Heart left ventricle (tissue), 16 donors: Measurements from ENCODE around the gene KLHL9. TPM values are rescaled to one million over a fixed set of nuclear protein-coding genes. Genes with fewer than 3 reads are reported as not detected.
A peak's percentile ranks its signal among the peaks of the same experiment; 100 is the strongest.
"Not testable (repeated sequence)": the region's sequence is repeated elsewhere in the genome, so short reads cannot be mapped to it uniquely, and the experiment has no call there.

ENCODE experiments used
- ATAC-seq, 4 donors: fragments of 200-7000 bp; cut with Tn5 transposase; one replicate each; pipeline ENCODE4 v1.9.1; 2020 to 2022; ENCODE audit warnings: moderate library complexity in 4 of 4, mild to moderate bottlenecking in 3 of 4, moderate number of reproducible peaks in 1 of 4
- DNase-seq, 5 donors: peaks; one replicate each; pipeline ENCODE4 v3.0.0-alpha.2; 2020
- H3K27ac ChIP-seq, 12 donors: fragments of 200-600 bp; sonication (generic) in 4 of 12; one replicate each; pipeline versions ENCODE4 v1.5.0 to v1.8.0; 2016 to 2022; ENCODE audit warnings: mild to moderate bottlenecking in 2 of 12
- H3K27me3 ChIP-seq, 9 donors: fragments of 200-600 bp; sonication (generic) in 2 of 9; one replicate each; pipeline versions ENCODE4 v1.5.1 to v1.8.0; 2016 to 2022; ENCODE audit warnings: mild to moderate bottlenecking in 3 of 9
- H3K36me3 ChIP-seq, 9 donors: fragments of 200-600 bp; sonication (generic) in 2 of 9; one replicate each; pipeline versions ENCODE4 v1.5.0 to v1.8.0; 2018 to 2022; ENCODE audit warnings: mild to moderate bottlenecking in 2 of 9
- H3K4me1 ChIP-seq, 12 donors: fragments of 200-600 bp; sonication (generic) in 4 of 12; one replicate each; pipeline versions ENCODE4 v1.5.0 to v1.8.0; 2016 to 2022; ENCODE audit warnings: mild to moderate bottlenecking in 3 of 12
- H3K4me3 ChIP-seq, 12 donors: fragments of 200-600 bp; sonication (generic) in 4 of 12; one replicate each; pipeline versions ENCODE4 v1.5.0 to v1.8.0; 2017 to 2022; ENCODE audit warnings: mild to moderate bottlenecking in 9 of 12, moderate library complexity in 4 of 12
- H3K9me3 ChIP-seq, 12 donors: fragments of 200-600 bp; sonication (generic) in 4 of 12; one replicate each; pipeline versions ENCODE4 v1.5.0 to v1.8.0; 2016 to 2022; ENCODE audit warnings: mild to moderate bottlenecking in 1 of 12
- POLR2A ChIP-seq, 2 donors: fragments of 450-650 bp; IDR thresholded peaks; one replicate each; pipeline ENCODE4 v1.6.1; 2017; ENCODE audit warnings: antibody characterized with exemption in 2 of 2, mild to moderate bottlenecking in 2 of 2, moderate library complexity in 2 of 2
- WGBS, 4 donors: extraction: QIAGEN DNeasy Blood & Tissue Kit in 2 of 4; methylation state at CpG; one replicate each; pipeline versions ENCODE4 v1.1.5 to v1.1.7; 2013 to 2018; 5-methylcytosine and 5-hydroxymethylcytosine counted together
- intact Hi-C, 10 donors: fragments of 100-400 bp; cut with DNase I; formaldehyde crosslinking; loops; one replicate each; pipeline versions ENCODE4 v1.11.1 to v1.14.2; 2022
- long read RNA-seq, 3 donors: library from polyadenylated mRNA; unstranded; transcript quantifications; one replicate each; pipeline ENCODE4 v2.0.0, GENCODE V29; 2020 to 2021
- polyA plus RNA-seq, 2 donors: library from polyadenylated mRNA; stranded (reverse); fragments of 200-250 nt; gene quantifications; one replicate each; pipeline ENCODE4 v1.2.3, GENCODE V29; 2013
- total RNA-seq, 9 donors: library from RNA; depleted of rRNA in 2 of 9; stranded (reverse); fragments of >200 nt in 2 of 9; fragmentation: NEBNext Ultra II Directional in 3 of 9; extraction: Animal tissue kit (Norgen Biotek cat#: 25700) in 3 of 9; gene quantifications; one replicate each; pipeline versions ENCODE4 v1.1.0 to v1.2.4, GENCODE V29; 2016 to 2023
- TF ChIP-seq, protein P1 (sequence below), 12 donors: fragments of 200-600 bp; sonication (generic) in 4 of 12; IDR thresholded peaks; one replicate each; pipeline versions ENCODE4 v1.5.0 to v1.8.0; 2018 to 2022; ENCODE audit warnings: antibody characterized with exemption in 12 of 12, mild to moderate bottlenecking in 5 of 12
- donor health status: ischemic (EF 13 %, LVEDD 7.1; RV severe dilation, severe dysfunction).
- donor health status: healthy with polysubstance abuse.
- donor health status: DM: no; HTN: yes; CAD: no.
- donor health status: DM: no; HTN: no; CAD: no.
- donor health status: ischemic (EF 25% LVEDD 6.9; RV normal size, moderate dysfunction).
- donor health status: ischemic (EF 25% LVEDD 5.7; RV mildly dilated, moderate dysfunction).
- donor health status: healthy.
- donor health status: DM: yes; HTN: yes; CAD: no.
- donor health status: ischemic (EF 35%, LVEDD 5.7; RV mildly dilated, moderate dysfunction).
- donor health status: nonischemic (EF 11% LVEDD 7.7; RV severe dilation, severe dysfunction).
- donor health status: DM: yes; HTN: yes; CAD: no.
- donor health status: PGD.
- donor health status: ischemic (EF 29% LVEDD 5.4; RV normal size, mild dysfunction).
- donor health status: nonischemic (EF 23%, LVEDD 6.1; RV moderate dilation, normal function).

The KLHL9 gene, protein sequence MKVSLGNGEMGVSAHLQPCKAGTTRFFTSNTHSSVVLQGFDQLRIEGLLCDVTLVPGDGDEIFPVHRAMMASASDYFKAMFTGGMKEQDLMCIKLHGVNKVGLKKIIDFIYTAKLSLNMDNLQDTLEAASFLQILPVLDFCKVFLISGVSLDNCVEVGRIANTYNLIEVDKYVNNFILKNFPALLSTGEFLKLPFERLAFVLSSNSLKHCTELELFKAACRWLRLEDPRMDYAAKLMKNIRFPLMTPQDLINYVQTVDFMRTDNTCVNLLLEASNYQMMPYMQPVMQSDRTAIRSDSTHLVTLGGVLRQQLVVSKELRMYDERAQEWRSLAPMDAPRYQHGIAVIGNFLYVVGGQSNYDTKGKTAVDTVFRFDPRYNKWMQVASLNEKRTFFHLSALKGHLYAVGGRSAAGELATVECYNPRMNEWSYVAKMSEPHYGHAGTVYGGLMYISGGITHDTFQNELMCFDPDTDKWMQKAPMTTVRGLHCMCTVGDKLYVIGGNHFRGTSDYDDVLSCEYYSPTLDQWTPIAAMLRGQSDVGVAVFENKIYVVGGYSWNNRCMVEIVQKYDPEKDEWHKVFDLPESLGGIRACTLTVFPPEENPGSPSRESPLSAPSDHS
- 10 to 100 TPM; 10.7 to 15.1 (median 11.8) TPM for total RNA-seq
- polyA plus RNA-seq = 10 to 100 TPM in 1 of 2 donors, 1 to 10 TPM in 1; 4.4 to 12.6 TPM
- long read RNA-seq, donor 1, full-length matches to known transcripts = 38 of 44 reads
- long read RNA-seq, donor 1, partial matches to known transcripts = 1 of 44 reads
- long read RNA-seq, donor 1, other reads (novel, unspliced or antisense) = 5 of 44 reads
- long read RNA-seq, donor 2, full-length matches to known transcripts = 84 of 92 reads
- long read RNA-seq, donor 2, partial matches to known transcripts = 0 of 92 reads
- long read RNA-seq, donor 2, other reads (novel, unspliced or antisense) = 8 of 92 reads
- long read RNA-seq, donor 3, full-length matches to known transcripts = 37 of 42 reads
- long read RNA-seq, donor 3, partial matches to known transcripts = 0 of 42 reads
- long read RNA-seq, donor 3, other reads (novel, unspliced or antisense) = 5 of 42 reads

DNA sequence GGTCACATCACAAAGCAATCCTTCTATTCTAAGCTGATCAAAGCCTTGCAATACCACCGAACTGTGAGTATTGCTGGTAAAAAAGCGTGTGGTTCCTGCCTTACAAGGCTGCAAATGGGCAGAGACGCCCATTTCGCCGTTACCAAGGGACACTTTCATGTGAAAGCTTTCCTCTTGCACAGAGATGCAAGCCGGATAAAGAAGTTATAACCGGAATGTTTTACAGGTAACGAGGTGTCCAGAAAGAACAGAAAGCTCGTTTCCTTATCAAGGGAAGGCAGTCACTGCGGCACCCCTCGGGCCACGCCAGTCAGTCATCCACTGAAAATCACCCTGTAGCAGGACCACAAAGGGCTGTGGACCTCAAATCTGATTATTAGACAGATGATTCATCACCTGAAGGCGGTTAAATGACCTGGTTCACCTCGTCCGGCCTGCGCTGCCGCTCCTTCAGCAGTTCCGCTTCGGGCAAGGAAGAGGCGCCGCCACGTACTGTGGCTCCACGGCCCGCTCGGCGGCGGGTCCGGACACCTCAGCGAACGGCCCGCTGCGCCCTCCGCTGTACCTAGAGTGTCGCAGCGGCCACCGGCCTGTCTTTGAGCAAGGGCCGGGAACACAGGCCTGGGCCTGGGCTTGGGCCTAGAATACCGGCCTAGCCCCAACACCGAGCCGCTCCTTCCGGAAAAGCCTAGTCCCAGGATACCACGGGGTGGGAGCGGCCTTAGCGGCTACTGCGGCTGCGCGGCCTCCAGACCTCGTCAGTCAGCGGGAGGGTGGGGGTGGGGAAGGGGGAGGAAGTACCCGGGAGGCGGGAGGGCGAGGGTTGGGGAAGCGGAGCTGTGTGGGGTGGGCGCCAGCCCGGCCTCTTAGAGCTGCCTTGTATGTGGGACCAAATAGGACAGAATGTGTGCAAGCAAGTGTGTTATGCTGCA lies at the start of gene KLHL9:
Gene KLHL9, minus strand, starts transcription at position 704 of the 932 bp plus-strand sequence. Its CDS starts 545 bp downstream, at position 159.
- H3K4me3 ChIP-seq = peak within 1 kb of the TSS; percentile 69 to 97 (median 82)
- peaks cover 0 to 21% (median 4%) of the 10 kb centered on the region in 9 donors for H3K36me3 ChIP-seq
- peaks cover 0 to under 1% (median 0%) of the 10 kb centered on the region in 9 donors for H3K27me3 ChIP-seq
- H3K4me1 ChIP-seq = peaks cover 12 to 50% (median 44%) of the 10 kb centered on the region in 12 donors
- H3K27ac ChIP-seq = peak within 1 kb of the TSS; percentile 91 to 99 (median 94)
- ATAC-seq (peak; percentile 99 to 100 (median 100)), DNase-seq (peak; percentile 94 to 97 (median 95))
- H3K9me3 ChIP-seq = no peaks in the 10 kb centered on the region
- intact Hi-C loops = loop anchor here in 5 of 10 donors (5.0 kb wide), 5 partner anchors 57 to 672 kb away; partner anchors contain the start of genes CDKN2B (in 1 of the 5) and MTAP (in 1 of the 5)
- WGBS, 4 donors = 0 to 1% (median 0%) methylated on average over 31 to 55 of the region's 55 CpGs
- TF ChIP-seq POLR2A (IDR thresholded peaks at IDR 0.05) = peak in 1 of 2 donors; percentile 59
- TF ChIP-seq, protein P1, sequence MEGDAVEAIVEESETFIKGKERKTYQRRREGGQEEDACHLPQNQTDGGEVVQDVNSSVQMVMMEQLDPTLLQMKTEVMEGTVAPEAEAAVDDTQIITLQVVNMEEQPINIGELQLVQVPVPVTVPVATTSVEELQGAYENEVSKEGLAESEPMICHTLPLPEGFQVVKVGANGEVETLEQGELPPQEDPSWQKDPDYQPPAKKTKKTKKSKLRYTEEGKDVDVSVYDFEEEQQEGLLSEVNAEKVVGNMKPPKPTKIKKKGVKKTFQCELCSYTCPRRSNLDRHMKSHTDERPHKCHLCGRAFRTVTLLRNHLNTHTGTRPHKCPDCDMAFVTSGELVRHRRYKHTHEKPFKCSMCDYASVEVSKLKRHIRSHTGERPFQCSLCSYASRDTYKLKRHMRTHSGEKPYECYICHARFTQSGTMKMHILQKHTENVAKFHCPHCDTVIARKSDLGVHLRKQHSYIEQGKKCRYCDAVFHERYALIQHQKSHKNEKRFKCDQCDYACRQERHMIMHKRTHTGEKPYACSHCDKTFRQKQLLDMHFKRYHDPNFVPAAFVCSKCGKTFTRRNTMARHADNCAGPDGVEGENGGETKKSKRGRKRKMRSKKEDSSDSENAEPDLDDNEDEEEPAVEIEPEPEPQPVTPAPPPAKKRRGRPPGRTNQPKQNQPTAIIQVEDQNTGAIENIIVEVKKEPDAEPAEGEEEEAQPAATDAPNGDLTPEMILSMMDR (IDR thresholded peaks at IDR 0.05) = peak in 1 of 12 donors; percentile 22

DNA sequence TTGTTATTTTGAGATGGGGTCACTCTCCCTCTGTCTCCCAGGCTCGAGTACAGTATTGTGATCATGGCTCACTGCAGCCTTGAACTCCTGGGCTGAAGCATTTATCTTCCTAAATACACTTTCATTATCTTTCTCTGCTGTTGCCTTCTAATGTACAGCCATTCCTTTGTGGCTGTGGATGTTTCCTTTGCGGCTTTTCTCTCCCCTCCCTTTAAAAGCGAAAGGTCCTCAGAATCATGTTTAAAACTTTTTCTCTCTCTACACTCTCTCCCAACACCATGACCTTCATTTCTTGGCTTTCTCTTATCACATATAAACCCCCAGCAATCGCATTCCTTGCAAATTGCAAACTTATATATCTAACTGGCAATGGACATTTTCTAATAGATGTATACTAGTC lies 48.4 kb upstream of the KLHL9 start:
- intact Hi-C loops = loop anchor here in 1 of 10 donors (10.0 kb wide), 1 partner anchor 59 kb away; no protein-coding TSS in a partner anchor
- Histone ChIP-seq H3K27me3 (peaks cover 0 to 82% (median 14%) of the 10 kb centered on the region in 9 donors), H3K4me3 (no peak overlapping the region), H3K4me1 (peaks cover 0 to 29% (median 0%) of the 10 kb centered on the region in 12 donors), H3K36me3 (no peaks in the 10 kb centered on the region), H3K27ac (no peak overlapping the region), H3K9me3 (no peaks in the 10 kb centered on the region)
- ATAC-seq = no peak
- 60 to 74% (median 61%) methylated on average over 4 of the region's 4 CpGs for WGBS, 4 donors
- no peak for DNase-seq
- no peak for TF ChIP-seq POLR2A (IDR thresholded peaks at IDR 0.05)
- TF ChIP-seq, protein P1 (IDR thresholded peaks at IDR 0.05) = no peak

DNA sequence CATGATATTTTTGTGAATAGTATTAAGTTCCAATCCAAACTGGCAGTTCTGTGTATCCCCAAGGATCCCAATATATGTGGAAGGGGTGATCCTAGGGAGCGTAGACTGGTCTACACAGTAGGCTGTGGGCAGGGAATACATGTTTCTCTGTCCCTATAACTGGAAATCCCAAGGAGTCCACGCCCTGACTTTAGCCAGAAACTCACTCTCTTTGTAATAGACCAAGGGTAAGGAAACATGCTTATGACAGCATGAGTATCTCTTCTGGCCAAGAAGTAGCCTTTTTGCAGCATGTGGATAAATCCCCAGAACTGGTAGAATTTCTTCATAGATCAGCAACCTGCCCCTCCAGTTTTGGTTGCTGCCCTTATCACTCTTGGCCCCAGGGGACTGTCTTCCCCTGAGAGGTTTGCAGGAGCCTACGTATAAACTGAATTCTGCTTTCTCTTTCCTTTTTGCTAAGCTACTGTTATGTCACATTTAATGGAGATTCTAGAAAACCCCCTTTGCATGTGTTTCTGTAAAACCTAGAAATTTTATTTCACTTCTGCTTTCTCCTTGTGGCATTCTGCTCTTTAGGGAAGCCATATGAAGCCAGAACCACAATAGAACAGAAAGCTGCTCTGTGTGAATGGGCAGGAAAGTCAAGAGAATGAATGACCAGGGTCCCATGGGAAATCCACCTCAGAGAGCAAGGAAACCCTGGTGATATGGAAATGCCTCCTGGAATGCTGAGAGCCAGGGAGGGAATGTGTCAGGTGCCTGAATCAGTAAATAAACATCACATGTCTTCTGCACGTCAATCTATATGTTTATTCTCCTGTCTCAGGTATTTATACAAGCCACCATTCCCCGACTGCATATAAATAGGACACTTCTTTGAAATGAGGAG lies 46.5 kb upstream of the KLHL9 start:
- DNase-seq = no peak
- no peak for ATAC-seq
- Histone ChIP-seq H3K36me3 (no peaks in the 10 kb centered on the region), H3K27me3 (peaks cover 0 to 80% (median 16%) of the 10 kb centered on the region in 9 donors), H3K27ac (no peak overlapping the region), H3K4me3 (no peak overlapping the region), H3K4me1 (peaks cover 0 to 30% (median 0%) of the 10 kb centered on the region in 12 donors), H3K9me3 (no peaks in the 10 kb centered on the region)
- intact Hi-C loops = loop anchor here in 1 of 10 donors (10.0 kb wide), 1 partner anchor 57 kb away; no protein-coding TSS in a partner anchor
- no peak for TF ChIP-seq POLR2A (IDR thresholded peaks at IDR 0.05)
- TF ChIP-seq, protein P1 (IDR thresholded peaks at IDR 0.05) = no peak
- 35 to 40% (median 37%) methylated on average over 5 of the region's 5 CpGs for WGBS, 4 donors

DNA sequence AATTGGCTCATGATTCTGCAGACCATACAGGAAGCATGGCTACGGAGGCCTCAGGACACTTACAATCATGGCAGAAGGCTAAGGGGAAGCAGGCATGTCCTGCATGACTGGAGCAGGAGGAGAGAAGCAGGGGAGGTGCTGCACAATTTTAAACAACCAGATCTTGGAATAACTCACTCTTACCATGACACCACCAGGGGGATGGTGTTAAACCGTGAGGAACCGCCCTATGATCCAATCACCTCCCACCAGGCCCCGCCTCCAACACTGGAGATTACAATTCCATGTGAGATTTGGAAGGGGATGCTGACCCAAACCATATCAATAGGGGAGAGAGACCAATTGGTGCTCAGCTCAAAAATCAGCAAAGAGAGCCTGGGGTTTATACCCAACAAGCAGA lies 36.3 kb upstream of the KLHL9 start:
- H3K4me1 ChIP-seq, H3K27ac ChIP-seq, H3K9me3 ChIP-seq, ATAC-seq, DNase-seq, H3K4me3 ChIP-seq, H3K36me3 ChIP-seq, intact Hi-C loops: not testable (repeated sequence)
- 53 to 69% (median 56%) methylated on average over 4 of the region's 4 CpGs for WGBS, 4 donors
- H3K27me3 ChIP-seq = peaks cover 0 to 20% (median 5%) of the 10 kb centered on the region in 9 donors
